Measurements from ENCODE around the gene KLHL22.
A peak's percentile ranks its signal among the peaks of the same experiment; 100 is the strongest.
"Not testable (repeated sequence)": the region's sequence is repeated elsewhere in the genome, so short reads cannot be mapped to it uniquely, and the experiment has no call there.

Gene KLHL22

GRCh38 chr22:20430720-20431510 lies 64.7 kb downstream of the KLHL22 start:
- DNase-seq = peak; percentile 84

- DNase-seq = peak; percentile 33
Observed at GRCh38 chr22:20430101-20430719, 65.4 kb downstream of the KLHL22 start.

- peak; percentile 82 for DNase-seq
Observed at GRCh38 chr22:20429254-20430100, 66.1 kb downstream of the KLHL22 start.

GRCh38 chr22:20428496-20429253 lies 66.9 kb downstream of the KLHL22 start:
- no peak for DNase-seq

- no peak for DNase-seq
Observed at GRCh38 chr22:20427945-20428417, 67.6 kb downstream of the KLHL22 start.

- DNase-seq = no peak
Observed at GRCh38 chr22:20427104-20427944, 68.3 kb downstream of the KLHL22 start.

GRCh38 chr22:20426259-20426615 lies 69.4 kb downstream of the KLHL22 start:
- no peak for DNase-seq

- DNase-seq = peak; percentile 33
Observed at GRCh38 chr22:20425566-20426258, 69.9 kb downstream of the KLHL22 start.

GRCh38 chr22:20424932-20425565 lies 70.5 kb downstream of the KLHL22 start:
- peak; percentile 51 for DNase-seq

- no peak for DNase-seq
Observed at GRCh38 chr22:20424568-20424931, 71.0 kb downstream of the KLHL22 start.

GRCh38 chr22:20423906-20424551 lies 71.6 kb downstream of the KLHL22 start:
- DNase-seq = no peak

- peak; percentile 10 for DNase-seq
Observed at GRCh38 chr22:20423008-20423905, 72.3 kb downstream of the KLHL22 start.

GRCh38 chr22:20422271-20423007 lies 73.2 kb downstream of the KLHL22 start:
- DNase-seq = peak; percentile 23

GRCh38 chr22:20421507-20421874 lies 74.1 kb downstream of the KLHL22 start:
- DNase-seq = no peak

- no peak for DNase-seq
Observed at GRCh38 chr22:20420157-20420842, 75.3 kb downstream of the KLHL22 start.

- no peak for DNase-seq
Observed at GRCh38 chr22:20419664-20419951, 76.0 kb downstream of the KLHL22 start.

- DNase-seq = peak; percentile 77
Observed at GRCh38 chr22:20418211-20418788, 77.3 kb downstream of the KLHL22 start.

GRCh38 chr22:20415699-20416098 lies 79.9 kb downstream of the KLHL22 start:
- not testable (repeated sequence) for DNase-seq
